ENCODE data around the gene C1QTNF3.

DNA sequence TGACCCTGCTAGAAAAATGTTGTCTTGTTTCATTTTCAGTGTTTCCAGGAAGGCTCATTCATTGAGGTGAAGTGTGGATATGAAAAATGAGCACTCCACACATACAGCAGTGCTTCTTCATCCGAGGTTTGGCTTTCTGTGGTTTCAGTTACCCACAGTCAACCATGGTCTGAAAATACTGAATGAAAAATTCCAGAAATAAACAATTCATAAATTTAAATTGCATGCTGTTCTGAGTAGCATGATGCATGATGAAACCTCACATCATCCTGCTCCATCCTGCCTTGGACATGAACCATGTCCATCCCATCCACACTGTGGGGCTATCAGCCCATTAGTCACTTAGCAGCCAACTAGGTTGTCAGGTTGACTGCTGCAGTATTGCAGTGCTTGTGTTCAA, 48.2 kb downstream of the C1QTNF3 start:
- TF ChIP-seq ZNF341 (tag by site-specific recombination; IDR thresholded peaks at IDR 0.05; ENCODE audit: low read depth) (no peak), ZNF561 (tag by site-specific recombination; IDR thresholded peaks at IDR 0.05; ENCODE audit: borderline replicate concordance) (no peak), ZNF311 (tag by site-specific recombination; IDR thresholded peaks at IDR 0.05; ENCODE audit: borderline replicate concordance) (no peak), ZEB2 (tag by site-specific recombination; IDR thresholded peaks at IDR 0.05) (no peak), ZNF530 (tag by site-specific recombination; IDR thresholded peaks at IDR 0.05; ENCODE audit: low read depth) (no peak)
- TF ChIP-seq, protein P1, sequence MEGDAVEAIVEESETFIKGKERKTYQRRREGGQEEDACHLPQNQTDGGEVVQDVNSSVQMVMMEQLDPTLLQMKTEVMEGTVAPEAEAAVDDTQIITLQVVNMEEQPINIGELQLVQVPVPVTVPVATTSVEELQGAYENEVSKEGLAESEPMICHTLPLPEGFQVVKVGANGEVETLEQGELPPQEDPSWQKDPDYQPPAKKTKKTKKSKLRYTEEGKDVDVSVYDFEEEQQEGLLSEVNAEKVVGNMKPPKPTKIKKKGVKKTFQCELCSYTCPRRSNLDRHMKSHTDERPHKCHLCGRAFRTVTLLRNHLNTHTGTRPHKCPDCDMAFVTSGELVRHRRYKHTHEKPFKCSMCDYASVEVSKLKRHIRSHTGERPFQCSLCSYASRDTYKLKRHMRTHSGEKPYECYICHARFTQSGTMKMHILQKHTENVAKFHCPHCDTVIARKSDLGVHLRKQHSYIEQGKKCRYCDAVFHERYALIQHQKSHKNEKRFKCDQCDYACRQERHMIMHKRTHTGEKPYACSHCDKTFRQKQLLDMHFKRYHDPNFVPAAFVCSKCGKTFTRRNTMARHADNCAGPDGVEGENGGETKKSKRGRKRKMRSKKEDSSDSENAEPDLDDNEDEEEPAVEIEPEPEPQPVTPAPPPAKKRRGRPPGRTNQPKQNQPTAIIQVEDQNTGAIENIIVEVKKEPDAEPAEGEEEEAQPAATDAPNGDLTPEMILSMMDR (tag by site-specific recombination; IDR thresholded peaks at IDR 0.05): peak; percentile 32; the same call in 1 of the 2 replicates
- TF ChIP-seq, protein P2, sequence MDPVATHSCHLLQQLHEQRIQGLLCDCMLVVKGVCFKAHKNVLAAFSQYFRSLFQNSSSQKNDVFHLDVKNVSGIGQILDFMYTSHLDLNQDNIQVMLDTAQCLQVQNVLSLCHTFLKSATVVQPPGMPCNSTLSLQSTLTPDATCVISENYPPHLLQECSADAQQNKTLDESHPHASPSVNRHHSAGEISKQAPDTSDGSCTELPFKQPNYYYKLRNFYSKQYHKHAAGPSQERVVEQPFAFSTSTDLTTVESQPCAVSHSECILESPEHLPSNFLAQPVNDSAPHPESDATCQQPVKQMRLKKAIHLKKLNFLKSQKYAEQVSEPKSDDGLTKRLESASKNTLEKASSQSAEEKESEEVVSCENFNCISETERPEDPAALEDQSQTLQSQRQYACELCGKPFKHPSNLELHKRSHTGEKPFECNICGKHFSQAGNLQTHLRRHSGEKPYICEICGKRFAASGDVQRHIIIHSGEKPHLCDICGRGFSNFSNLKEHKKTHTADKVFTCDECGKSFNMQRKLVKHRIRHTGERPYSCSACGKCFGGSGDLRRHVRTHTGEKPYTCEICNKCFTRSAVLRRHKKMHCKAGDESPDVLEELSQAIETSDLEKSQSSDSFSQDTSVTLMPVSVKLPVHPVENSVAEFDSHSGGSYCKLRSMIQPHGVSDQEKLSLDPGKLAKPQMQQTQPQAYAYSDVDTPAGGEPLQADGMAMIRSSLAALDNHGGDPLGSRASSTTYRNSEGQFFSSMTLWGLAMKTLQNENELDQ (tag by site-specific recombination; IDR thresholded peaks at IDR 0.05; ENCODE audit: low read depth): no peak
- TF ChIP-seq, protein P3, sequence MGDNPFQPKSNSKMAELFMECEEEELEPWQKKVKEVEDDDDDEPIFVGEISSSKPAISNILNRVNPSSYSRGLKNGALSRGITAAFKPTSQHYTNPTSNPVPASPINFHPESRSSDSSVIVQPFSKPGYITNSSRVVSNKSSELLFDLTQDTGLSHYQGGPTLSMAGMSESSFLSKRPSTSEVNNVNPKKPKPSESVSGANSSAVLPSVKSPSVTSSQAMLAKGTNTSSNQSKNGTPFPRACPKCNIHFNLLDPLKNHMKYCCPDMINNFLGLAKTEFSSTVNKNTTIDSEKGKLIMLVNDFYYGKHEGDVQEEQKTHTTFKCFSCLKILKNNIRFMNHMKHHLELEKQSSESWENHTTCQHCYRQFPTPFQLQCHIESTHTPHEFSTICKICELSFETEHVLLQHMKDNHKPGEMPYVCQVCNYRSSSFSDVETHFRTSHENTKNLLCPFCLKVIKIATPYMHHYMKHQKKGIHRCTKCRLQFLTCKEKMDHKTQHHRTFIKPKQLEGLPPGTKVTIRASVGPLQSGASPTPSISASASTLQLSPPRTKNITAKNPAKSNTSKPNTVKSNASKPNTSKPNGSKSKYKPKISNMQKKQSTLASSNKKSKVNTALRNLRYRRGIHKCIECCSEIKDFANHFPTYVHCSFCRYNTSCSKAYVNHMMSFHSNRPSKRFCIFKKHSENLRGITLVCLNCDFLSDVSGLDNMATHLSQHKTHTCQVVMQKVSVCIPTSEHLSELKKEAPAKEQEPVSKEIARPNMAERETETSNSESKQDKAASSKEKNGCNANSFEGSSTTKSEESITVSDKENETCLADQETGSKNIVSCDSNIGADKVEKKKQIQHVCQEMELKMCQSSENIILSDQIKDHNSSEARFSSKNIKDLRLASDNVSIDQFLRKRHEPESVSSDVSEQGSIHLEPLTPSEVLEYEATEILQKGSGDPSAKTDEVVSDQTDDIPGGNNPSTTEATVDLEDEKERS (tag by site-specific recombination; IDR thresholded peaks at IDR 0.05): no peak
- TF ChIP-seq, protein P4, sequence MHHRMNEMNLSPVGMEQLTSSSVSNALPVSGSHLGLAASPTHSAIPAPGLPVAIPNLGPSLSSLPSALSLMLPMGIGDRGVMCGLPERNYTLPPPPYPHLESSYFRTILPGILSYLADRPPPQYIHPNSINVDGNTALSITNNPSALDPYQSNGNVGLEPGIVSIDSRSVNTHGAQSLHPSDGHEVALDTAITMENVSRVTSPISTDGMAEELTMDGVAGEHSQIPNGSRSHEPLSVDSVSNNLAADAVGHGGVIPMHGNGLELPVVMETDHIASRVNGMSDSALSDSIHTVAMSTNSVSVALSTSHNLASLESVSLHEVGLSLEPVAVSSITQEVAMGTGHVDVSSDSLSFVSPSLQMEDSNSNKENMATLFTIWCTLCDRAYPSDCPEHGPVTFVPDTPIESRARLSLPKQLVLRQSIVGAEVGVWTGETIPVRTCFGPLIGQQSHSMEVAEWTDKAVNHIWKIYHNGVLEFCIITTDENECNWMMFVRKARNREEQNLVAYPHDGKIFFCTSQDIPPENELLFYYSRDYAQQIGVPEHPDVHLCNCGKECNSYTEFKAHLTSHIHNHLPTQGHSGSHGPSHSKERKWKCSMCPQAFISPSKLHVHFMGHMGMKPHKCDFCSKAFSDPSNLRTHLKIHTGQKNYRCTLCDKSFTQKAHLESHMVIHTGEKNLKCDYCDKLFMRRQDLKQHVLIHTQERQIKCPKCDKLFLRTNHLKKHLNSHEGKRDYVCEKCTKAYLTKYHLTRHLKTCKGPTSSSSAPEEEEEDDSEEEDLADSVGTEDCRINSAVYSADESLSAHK (tag by site-specific recombination; IDR thresholded peaks at IDR 0.05): no peak
- TF ChIP-seq, protein P5, sequence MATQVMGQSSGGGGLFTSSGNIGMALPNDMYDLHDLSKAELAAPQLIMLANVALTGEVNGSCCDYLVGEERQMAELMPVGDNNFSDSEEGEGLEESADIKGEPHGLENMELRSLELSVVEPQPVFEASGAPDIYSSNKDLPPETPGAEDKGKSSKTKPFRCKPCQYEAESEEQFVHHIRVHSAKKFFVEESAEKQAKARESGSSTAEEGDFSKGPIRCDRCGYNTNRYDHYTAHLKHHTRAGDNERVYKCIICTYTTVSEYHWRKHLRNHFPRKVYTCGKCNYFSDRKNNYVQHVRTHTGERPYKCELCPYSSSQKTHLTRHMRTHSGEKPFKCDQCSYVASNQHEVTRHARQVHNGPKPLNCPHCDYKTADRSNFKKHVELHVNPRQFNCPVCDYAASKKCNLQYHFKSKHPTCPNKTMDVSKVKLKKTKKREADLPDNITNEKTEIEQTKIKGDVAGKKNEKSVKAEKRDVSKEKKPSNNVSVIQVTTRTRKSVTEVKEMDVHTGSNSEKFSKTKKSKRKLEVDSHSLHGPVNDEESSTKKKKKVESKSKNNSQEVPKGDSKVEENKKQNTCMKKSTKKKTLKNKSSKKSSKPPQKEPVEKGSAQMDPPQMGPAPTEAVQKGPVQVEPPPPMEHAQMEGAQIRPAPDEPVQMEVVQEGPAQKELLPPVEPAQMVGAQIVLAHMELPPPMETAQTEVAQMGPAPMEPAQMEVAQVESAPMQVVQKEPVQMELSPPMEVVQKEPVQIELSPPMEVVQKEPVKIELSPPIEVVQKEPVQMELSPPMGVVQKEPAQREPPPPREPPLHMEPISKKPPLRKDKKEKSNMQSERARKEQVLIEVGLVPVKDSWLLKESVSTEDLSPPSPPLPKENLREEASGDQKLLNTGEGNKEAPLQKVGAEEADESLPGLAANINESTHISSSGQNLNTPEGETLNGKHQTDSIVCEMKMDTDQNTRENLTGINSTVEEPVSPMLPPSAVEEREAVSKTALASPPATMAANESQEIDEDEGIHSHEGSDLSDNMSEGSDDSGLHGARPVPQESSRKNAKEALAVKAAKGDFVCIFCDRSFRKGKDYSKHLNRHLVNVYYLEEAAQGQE (tag by site-specific recombination; IDR thresholded peaks at IDR 0.05): no peak
